ENCODE measurements around the gene MTHFD1.
A peak's percentile ranks its signal among the peaks of the same experiment; 100 is the strongest.

Gene MTHFD1

DNA sequence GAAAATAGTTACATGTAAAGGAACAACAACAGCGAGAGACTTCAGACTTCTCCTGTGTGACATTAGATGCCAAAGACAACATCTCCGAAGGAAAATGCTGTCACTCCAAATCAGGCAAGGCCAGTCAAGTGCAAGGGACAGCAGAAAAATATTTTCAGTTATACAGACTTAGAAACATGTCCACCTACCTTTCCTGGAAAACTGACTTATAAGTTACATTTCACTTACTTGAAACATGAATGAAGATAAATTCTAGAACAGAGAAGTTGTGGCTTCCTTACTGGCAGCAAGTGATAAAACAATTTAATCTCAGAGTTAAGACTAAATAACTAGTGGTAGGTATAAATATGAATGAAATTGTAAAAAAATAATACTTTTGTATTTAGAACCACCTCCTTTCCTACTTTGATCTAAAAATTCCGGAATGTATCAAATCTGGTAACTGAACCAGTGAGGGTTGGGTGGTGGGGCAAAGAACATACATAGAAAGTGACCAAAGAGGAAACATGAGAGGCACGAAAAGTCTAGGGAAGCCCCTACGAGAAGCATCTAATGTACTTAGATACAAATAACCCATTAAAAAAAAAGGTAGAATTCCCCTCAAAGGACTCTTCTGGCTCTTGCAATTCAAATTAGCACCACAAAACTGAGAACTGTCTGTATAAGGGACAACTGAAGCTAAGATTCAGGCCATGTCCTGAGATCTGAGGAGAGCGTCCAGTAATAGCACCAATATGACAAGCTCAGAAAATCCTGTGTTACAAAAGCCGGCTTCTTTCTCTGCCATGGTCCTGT, 21.2 kb downstream of the MTHFD1 start:
- no peak for DNase-seq

DNA sequence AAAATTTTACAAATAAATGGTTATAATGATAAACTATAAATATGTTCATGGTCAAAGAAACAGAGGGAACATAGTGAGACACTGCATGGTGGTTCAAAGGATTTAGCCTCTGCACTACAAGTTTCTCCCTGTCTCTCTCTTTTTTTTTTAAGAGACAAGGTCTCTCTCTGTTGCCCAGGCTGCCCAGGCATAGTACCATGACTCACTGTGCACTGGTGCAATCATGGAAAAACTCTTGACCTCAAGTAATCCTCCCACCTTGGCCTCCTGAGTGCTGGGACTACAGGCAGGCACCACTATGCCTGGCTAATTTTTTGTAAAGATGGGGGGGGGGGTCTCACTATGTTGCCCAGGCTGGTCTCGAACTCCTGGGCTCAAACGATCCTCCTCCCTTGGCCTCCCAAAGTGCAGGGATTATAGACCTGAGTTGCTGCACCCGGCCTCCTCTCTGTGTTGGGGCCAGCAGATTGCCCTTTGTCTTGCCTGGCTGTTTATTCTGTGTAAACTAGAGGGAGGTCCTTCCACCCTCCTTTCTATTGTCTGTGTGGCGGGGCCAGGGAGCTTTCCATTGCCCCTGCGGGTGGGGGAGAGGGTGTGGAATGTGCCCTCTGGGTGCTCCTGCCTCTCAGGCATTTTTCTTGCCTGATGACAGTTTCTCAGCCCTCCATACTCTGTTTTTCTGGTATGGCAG, 22.1 kb downstream of the MTHFD1 start:
- DNase-seq = no peak

DNA sequence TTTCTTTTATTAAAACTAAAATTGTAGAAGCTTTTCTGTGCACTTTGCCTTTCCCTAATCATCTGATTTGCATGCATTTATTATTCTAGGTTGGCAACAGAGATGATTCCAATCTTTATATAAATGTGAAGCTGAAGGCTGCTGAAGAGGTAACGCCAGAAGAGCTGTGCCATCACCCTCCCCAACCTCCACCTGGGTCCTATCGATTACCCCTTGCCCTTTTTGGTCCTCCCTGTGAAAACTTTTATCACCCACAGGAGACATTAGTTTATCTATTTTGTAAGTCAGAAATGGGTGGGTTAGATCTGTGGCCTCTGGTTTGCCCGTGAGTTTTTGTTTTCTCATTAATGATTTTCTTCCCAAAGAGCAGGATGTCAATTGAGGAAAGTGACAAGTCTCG, 22.8 kb downstream of the MTHFD1 start:
- no peak for DNase-seq

DNA sequence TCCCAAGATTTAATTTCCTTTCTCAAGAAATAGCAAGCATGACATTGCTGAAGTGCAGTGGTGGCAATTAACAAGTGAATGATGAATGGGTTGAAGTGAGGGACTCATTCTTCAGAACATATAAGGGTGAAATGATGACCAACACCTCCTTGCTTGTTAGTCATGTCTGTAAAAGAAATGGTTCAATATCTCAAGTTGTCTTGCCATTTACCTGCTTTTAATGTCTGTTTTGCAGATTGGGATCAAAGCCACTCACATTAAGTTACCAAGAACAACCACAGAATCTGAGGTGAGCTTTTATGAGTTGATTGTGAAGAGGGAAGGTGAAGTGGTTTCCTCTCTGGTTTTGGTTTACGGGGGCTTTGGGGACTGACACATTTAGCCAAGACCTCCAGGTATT, 24.1 kb downstream of the MTHFD1 start:
- DNase-seq = no peak

DNA sequence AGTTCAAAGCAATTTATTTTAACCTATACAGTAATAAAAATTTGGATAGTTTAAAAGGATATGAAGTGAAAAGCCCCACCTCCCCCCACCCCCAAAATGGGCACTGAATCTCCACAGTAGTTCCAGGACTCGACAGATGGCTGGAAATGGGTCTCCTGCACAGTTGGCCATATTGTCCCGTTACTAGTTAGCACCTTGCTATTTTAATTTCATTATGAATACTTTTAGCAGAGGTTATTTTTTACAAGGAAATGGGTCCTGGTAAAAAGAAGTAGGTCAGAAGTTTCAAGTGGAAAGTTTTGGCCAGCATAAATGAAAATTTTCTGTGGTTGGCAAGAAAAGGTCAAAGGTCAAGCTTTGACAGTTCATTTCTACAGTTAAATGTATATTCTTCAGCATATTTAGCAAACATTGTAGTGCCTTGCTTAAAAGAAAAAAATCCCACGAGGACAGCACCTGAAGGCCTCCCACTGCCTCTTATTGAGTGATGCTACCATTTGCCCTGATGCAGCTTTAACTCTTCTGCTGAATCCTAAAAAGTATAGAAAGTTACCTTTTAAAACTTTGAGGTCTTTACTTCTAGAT, 28.3 kb downstream of the MTHFD1 start:
- DNase-seq = no peak

DNA sequence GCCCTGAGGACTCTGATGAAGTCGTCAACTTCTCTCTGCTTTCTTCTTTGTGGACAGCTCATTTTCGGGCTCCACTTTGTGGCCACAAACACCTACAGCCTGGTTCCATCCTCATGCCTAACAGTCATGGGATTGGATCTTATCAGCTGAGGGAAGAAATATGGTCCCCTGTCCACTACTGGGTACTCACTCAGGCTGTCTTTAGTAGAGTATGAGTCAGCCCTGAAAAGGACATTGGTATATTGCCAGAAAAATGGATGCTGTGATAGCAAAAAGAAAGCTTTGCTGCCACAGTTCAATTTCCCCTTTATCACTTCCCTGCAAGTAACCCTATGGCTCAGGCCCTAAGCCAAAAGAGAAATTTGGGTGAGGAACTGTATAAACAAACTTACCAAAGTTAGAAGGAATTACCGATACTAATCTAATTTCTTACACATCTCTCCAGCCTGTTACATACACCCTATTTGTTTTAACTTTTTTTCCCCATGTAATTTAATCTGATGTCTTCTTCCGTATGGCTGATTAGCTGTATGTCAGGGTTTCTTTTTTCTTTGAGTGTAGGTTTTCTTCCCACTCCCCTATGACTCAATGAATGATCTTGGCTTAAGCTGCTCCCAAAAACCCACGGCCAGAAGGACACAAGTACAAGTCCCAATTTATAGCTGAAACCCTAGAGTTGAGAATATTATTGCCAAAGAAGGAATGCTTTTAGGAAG, 29.1 kb downstream of the MTHFD1 start:
- DNase-seq = no peak

DNA sequence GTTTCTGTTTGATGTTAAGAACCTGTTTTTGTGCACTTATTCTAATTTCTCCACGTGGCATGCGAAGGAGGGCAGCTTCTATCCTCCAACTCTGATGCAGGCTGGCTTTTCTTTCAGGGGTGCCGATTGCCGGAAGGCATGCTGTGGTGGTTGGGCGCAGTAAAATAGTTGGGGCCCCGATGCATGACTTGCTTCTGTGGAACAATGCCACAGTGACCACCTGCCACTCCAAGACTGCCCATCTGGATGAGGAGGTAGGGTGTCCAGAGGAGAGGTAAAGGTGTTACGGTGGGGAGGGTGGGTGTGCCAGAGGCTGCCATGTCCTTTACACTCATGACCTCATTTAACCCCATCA, 29.6 kb downstream of the MTHFD1 start:
- no peak for DNase-seq

DNA sequence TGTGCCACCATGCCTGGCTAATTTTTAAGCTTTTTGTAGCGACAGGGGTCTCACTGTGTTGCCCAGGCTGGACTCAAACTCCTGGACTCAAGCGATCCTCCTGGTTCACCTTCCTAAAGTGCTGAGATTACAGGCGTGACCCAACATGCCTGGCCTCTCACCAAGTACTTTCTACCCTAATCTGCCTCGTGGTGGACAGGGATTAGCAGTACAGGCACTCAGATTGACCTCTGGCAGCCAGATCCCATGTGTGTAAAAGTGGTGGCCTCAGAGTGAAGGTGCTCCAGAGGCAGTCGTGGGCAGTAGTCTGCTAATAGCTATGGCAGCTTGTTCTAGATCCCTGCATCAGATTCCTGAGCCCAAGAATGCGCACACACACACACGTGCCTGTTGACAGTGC, 30.9 kb downstream of the MTHFD1 start:
- no peak for DNase-seq

DNA sequence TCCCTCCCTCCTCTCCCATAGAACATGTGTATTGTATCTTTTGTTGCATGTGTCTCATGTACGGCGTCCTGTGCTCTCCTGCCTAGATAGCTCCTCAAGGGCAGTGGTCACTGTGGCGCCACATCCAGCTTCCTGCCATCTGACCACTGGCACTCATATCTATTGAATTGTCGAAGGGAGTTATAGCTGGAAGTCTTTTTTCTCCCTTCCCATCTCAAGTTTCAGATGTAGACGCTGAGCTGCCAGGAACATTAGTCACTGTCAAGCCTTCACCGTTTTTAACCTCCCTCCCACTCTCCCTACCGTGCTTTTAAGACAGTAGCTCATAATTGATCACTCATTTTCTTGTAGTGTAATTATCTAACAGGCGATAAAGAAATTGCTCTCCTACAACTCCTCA, 33.0 kb downstream of the MTHFD1 start:
- no peak for DNase-seq

DNA sequence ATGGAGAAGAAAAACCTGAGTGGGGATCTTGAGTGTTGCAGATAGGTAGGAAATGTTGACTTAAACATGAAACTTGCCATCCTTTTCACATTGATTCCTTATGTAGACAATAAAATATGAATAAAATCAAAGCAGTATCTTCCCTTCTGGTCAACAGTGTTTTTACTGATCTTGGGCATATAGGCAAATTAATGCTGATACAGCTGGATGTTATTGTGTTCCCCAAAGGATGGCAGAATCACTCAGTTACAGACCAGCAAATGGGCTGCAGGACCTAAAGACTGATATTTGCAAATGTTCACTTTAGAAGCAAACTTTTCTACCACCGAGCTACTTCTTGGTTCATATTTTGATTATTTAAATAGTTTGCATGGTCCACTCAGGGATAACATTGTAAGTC, 33.9 kb downstream of the MTHFD1 start:
- DNase-seq = no peak

DNA sequence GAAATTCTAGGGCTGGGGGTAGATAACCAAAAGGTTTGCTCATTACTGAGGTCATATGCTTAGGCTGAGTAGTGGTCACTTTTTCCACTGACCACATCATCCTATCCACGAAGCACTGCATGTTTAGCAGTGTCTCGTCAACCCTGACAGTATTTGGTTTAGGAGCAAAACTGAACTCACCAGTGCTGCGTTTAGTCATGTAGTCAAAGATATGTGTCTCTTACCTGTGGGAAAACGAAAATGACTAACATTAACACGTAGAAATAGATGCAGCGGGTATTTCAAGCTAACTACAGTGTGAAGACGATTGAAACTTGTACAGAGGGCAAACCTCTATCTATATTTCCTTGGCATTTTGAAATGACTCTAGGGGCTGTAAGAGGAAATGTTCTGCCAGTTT, 34.6 kb downstream of the MTHFD1 start:
- DNase-seq = no peak

DNA sequence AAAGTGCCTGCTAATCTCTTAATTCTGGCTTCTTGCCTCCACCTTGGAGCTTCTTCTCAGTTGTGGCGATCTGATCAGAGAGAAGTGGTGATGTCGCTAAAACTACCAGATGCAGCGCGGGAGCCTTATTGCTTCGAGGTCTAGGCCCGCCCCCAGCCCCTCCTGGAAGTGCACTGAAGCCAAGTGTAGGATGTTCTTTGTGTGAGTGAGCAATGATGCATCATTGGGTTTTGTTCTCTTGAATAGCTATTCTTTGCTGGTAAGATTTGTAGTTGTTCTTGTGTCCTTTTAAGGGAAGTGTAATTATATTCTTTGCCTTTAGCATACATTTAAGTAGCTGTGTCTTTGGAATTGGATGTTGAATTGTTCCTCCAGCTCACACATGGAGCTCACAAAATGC, 35.8 kb downstream of the MTHFD1 start:
- DNase-seq = no peak

DNA sequence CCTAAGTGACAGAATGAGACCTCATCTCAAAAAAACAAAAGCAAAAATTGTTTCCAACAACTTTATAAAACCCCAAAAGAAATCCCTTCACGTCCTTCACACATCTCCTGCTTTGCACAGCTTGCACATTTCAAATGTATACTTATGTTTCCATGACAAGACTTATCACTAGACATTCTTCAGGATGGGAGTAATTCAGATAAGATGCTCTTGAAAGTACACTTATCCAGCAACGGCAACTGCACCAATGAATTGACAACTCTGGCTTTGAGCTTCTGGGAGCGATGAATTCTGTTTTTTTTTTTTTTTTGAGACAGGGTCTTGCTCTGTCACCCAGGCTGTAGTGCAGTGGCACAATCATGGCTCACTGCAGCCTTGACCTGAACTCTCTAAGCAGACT, 46.4 kb downstream of the MTHFD1 start:
- DNase-seq = no peak

DNA sequence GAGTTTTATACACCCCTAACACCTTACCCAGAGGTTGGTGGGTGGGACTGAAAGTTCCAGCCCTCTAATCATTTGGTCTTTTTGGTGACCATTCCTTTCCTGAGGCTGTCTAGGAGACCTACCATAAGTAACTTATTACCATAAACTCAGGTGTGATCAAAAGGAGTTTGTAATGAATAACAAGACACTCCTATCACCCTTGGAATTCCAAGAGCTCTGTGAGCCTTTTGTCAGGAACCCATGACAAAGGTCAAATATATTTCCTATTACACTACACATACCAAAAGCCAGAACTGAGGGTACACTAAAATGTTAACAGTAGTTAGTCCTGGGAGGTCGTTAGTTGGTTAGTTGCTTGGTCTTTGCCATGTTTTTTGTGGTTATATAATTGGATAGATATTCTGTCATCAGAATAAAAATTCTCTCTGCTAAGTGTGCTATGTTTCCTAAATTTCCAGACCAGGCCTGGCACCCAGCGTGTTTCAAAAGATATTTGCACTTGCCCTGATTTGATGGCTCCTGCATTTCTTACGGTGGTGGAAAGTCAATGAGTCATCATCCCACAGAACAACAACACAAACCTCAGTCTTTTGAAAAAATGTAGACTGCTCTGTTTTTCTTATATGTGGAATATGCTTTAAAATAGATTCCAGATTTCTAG, 50.2 kb downstream of the MTHFD1 start:
- no peak for DNase-seq

DNA sequence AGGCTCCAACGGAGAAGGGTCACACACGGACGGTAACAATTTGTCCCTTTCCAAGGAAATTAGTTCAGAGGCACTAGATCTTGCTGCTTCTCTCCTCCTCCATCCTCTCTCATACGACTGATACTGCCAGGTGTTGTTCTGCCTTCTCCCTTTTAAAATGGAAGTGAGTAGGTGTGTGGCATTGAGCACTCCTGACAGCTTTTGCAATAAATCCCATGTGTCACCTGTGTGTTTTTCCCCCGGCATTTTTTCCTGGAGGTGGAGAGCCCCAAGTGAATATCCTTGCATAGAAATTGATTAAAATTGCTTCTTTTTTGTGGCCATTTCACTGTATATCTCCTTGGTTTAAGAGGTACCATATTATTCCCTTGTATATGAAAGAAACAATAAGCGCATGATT, 51.0 kb downstream of the MTHFD1 start:
- DNase-seq = no peak

DNA sequence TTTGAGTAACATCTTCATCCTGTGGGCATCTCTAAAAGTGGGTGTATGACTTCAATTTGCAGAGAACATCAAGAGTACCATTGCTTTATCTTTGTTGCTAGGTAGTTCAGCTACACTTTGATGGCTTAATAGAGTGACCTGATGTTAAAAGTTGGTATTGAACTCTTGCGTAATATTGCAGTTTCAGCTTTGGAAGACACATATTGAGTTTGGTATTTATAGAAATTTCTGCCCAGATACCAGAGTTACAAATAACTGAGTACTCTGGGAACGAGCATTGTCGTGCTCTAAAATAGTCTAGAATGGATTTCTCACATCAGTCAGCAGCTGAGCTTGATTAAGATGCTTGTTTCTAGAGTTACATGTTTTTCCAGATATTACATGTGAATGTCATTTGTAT, 52.3 kb downstream of the MTHFD1 start:
- DNase-seq = no peak

DNA sequence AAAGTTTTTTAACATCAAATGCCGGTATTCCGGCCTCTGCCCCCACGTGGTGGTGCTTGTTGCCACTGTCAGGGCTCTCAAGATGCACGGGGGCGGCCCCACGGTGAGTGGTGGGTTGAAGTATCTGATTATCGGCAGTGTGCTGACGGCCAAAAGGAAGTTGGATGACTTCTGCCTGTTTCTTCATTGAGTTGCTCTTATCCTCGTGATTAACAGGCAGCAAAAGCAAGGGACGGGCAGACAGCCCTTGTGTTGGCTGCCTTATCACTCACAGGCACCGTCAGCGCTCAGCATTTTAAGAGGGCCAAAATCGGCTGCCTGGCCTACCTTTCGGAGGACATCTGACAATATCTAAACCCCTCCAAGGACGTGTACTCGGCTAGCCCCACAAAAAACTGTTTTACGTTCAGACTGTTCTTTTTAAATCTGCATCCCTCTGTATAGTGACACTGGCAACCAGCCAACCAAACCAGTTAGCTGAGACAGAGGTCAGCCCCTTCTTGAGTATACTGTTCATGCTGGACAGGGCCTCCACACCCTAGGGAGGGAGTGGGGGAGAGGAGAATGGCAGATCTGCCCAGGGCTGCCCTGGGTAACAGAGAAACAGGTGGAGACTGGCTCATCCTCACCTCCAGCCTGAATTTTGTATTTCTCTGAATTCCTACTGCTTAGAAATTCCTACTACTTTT, 54.3 kb downstream of the MTHFD1 start:
- DNase-seq = no peak

DNA sequence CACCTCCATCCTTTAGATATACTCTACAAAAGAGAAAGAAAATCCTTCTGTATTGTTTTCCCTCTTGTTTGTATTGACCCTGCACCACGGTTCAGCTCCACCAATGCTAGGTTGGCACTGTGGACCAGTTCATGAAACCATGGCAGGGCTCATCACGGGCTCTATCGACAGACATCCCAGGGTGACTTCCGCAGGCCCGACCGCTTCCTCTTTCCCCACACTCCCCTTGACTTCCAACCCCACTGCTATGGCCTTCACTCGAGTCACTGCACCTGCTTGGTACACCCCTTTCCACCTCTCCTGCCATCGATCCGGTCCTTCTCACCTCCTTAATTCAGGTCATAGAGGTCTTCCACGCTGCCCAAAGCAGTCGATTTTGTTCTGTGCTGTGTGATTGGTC, 56.0 kb downstream of the MTHFD1 start:
- DNase-seq = no peak

DNA sequence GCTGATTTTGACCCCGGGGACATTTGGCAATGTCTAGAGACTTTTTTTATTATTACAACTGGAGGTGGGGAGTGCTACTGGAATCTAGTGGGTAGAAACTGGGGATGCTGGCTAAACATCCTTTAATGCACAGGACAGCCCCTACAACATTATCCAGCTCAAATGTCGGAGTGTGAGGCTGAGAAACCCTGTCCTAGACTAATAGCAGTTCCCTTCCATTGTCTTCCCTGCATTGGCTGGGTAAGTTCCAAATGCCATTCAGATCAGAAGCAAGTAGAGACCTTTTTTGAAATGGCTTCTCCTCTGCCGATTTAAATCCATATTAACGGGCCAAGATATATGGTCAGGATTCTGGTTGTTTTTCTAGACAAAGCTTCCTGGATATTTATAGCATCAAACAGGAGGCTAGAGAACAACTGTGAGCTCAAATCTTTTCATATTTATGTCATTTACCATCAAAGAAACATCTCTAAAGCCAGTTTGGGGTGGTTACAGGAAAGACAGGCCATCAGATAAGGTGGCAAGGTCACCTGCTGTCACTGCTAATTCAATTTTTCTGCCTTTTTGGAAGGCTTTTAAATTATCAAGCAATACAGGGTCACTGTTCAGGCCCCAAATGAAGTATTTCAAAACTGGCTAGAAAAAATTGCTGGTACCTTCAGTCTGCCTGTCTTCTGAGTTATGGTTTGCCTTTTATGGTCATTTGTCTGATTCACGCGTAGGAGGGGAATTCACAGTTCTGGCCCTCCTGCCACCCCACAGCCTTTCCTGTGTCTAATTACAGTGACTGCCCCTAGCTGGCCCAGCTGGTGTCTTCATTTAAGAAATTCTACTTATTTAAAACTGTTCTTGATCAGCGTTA, 57.1 kb downstream of the MTHFD1 start:
- peak; percentile 42 for DNase-seq

DNA sequence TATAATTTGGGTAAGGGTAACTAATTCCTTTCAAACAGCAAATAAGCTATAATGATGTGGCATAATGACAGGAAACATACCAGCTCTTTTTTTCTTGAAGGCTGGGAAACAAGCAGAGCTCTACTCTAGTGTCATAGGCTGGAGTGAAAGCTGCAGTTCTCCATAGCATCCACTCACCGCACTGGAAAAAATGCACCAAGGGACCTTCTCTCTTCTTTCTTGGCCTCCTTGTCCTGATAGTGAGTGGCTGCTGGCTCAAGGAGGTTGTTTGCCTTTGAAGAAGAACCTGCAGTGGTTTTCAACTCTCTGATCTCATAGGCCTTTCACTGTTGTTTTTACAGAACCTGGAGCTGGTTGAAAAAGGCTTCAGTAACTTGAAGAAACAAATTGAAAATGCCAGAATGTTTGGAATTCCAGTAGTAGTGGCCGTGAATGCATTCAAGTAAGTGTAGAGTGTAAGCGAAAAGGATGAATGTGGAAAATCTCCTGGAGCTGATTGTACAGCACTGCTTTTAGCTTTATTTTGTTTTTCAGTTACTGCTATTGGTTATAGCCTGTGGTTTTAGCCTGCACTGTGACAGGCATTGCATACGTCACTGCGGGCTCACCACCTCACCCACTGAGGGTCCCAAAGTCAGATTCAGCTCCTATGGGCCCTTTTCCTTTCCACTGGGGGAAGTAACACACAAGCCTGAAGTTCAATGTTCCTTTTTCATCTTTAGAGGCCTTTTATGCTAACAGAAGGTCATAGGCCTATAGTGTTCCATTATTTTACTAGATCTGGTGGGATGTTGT, 59.9 kb downstream of the MTHFD1 start:
- no peak for DNase-seq

DNA sequence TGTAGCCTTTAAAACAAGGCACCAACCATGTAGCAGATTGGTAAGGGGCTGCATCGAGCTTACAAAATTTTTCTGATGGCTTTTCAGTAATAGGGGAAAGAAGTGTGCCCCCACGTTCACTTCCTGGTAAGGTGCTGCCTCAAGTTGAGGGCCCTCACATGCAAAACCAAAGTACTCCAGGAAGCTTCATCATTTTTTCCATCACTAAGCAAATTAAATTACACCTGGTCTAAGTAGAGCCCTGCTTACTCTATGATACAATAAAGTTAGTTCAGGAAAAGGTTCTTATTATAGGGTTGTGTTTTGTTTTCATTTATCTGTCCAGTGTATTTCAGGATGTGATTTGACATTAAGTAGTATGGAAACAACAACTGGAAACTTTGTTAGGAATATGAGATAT, 62.1 kb downstream of the MTHFD1 start:
- no peak for DNase-seq
